Prostate gland (tissue), 2 donors: ENCODE measurements around the gene SLC6A3.

Experiments
- POLR2AphosphoS5 ChIP-seq: sonication (generic); formaldehyde crosslinking; IDR thresholded peaks from one replicate; pipeline ENCODE4 v1.6.1; 2017; ENCODE audit warnings: antibody characterized with exemption
- TF ChIP-seq, protein P1 (sequence below), 4 experiments: fragments of 200-600 bp in 2 of 4; fragments of 450-650 bp in 2 of 4; sonication (generic) in 2 of 4; IDR thresholded peaks; 1 replicate in 3 of 4; 2 replicates in 1 of 4; pipeline ENCODE4 v1.5.1; 2016 to 2019; ENCODE audit warnings: antibody characterized with exemption in 4 of 4, mild to moderate bottlenecking in 2 of 4, moderate library complexity in 2 of 4

- TF ChIP-seq POLR2AphosphoS5, result no peak
- TF ChIP-seq, protein P1, sequence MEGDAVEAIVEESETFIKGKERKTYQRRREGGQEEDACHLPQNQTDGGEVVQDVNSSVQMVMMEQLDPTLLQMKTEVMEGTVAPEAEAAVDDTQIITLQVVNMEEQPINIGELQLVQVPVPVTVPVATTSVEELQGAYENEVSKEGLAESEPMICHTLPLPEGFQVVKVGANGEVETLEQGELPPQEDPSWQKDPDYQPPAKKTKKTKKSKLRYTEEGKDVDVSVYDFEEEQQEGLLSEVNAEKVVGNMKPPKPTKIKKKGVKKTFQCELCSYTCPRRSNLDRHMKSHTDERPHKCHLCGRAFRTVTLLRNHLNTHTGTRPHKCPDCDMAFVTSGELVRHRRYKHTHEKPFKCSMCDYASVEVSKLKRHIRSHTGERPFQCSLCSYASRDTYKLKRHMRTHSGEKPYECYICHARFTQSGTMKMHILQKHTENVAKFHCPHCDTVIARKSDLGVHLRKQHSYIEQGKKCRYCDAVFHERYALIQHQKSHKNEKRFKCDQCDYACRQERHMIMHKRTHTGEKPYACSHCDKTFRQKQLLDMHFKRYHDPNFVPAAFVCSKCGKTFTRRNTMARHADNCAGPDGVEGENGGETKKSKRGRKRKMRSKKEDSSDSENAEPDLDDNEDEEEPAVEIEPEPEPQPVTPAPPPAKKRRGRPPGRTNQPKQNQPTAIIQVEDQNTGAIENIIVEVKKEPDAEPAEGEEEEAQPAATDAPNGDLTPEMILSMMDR (IDR thresholded peaks at IDR 0.05), result no peak
Observed at GRCh38 chr5:1345876-1346626, 99.2 kb downstream of the SLC6A3 start.
